COR-L47 (cell line): ENCODE measurements around the gene TAS2R42.

Source experiments
- DNase-seq: peaks from one replicate; lab custom pipeline; 2025; lab: John Stamatoyannopoulos, UW

Gene TAS2R42

GRCh38 chr12:11186837-11187236 lies at the start of gene TAS2R42:
TSS of gene TAS2R42 (minus strand) at chr12:11186937. CDS start at chr12:11186937, 0 bp downstream.
- DNase-seq = no peak

- DNase-seq = no peak
These were observed 46.8 kb upstream of the TAS2R42 start for GRCh38 chr12:11233532-11233931.

GRCh38 chr12:11228296-11228879 lies 41.7 kb upstream of the TAS2R42 start:
- DNase-seq = no peak

GRCh38 chr12:11227373-11227772 lies 40.6 kb upstream of the TAS2R42 start:
- DNase-seq = no peak

GRCh38 chr12:11209113-11209512 lies 22.4 kb upstream of the TAS2R42 start:
- DNase-seq = no peak

- DNase-seq = no peak
These were observed 17.4 kb upstream of the TAS2R42 start for GRCh38 chr12:11204173-11204572.

GRCh38 chr12:11202811-11203210 lies 16.1 kb upstream of the TAS2R42 start:
- DNase-seq = no peak

GRCh38 chr12:11183011-11183410 lies 3.7 kb downstream of the TAS2R42 start:
- DNase-seq = no peak

GRCh38 chr12:11182529-11182928 lies 4.2 kb downstream of the TAS2R42 start:
- DNase-seq = no peak

- no peak for DNase-seq
These were observed 8.5 kb downstream of the TAS2R42 start for GRCh38 chr12:11178250-11178649.

- no peak for DNase-seq
These were observed 12.7 kb downstream of the TAS2R42 start for GRCh38 chr12:11174022-11174421.

- DNase-seq = no peak
These were observed 14.6 kb downstream of the TAS2R42 start for GRCh38 chr12:11171969-11172675.

GRCh38 chr12:11171145-11171968 lies 15.4 kb downstream of the TAS2R42 start, which contains the start of gene SMIM10L1:
TSS of gene SMIM10L1 (plus strand) at chr12:11171194. CDS start at chr12:11171357, 163 bp downstream.
- DNase-seq = peak; percentile 85

- no peak for DNase-seq
These were observed 16.0 kb downstream of the TAS2R42 start for GRCh38 chr12:11170810-11171144.

- DNase-seq = no peak
These were observed 20.4 kb downstream of the TAS2R42 start for GRCh38 chr12:11166300-11166699.

- no peak for DNase-seq
These were observed 22.4 kb downstream of the TAS2R42 start for GRCh38 chr12:11164384-11164783.

GRCh38 chr12:11162502-11162901 lies 24.2 kb downstream of the TAS2R42 start:
- DNase-seq = no peak

GRCh38 chr12:11158885-11159444 lies 27.8 kb downstream of the TAS2R42 start:
- DNase-seq = no peak

- DNase-seq = no peak
These were observed 32.3 kb downstream of the TAS2R42 start for GRCh38 chr12:11154400-11154925.

- no peak for DNase-seq
These were observed 34.0 kb downstream of the TAS2R42 start for GRCh38 chr12:11152725-11153124.

- no peak for DNase-seq
These were observed 35.9 kb downstream of the TAS2R42 start for GRCh38 chr12:11150832-11151231.

GRCh38 chr12:11147420-11147819 lies 39.3 kb downstream of the TAS2R42 start:
- DNase-seq = no peak
